Astrocyte (in vitro differentiated cells and primary cell): Measurements from ENCODE around the gene PITPNB. TPM values are rescaled to one million over a fixed set of nuclear protein-coding genes. Genes with fewer than 3 reads are reported as not detected.

ENCODE experiments used
- DNase-seq: peaks from one replicate; pipeline ENCODE4 v3.0.0-alpha.2; 2010; ENCODE audit warnings: low read depth
- FAIRE-seq: peaks from 2 replicates; lab custom pipeline; 2011; peaks lifted over from hg19 to GRCh38; lab: Jason Lieb, UNC
- H2AFZ ChIP-seq: 2 replicates; pipeline ENCODE4 v1.6.0; 2012; ENCODE audit warnings: low read depth, low read length, inconsistent platforms
- H3K27ac ChIP-seq: 2 replicates; pipeline ENCODE4 v1.5.1; 2011; ENCODE audit warnings: low read depth, low read length, inconsistent platforms
- H3K27me3 ChIP-seq: 2 replicates; pipeline ENCODE4 v1.6.0; 2011; ENCODE audit warnings: low read length, inconsistent platforms; ENCODE audit not compliant: insufficient read depth
- H3K36me3 ChIP-seq: 2 replicates; pipeline ENCODE4 v1.5.1; 2011; ENCODE audit warnings: low read length, inconsistent platforms; ENCODE audit not compliant: insufficient read depth
- H3K4me1 ChIP-seq: 2 replicates; pipeline ENCODE4 v1.5.1; 2011; ENCODE audit warnings: low read length, inconsistent platforms; ENCODE audit not compliant: insufficient read depth
- H3K4me2 ChIP-seq: 2 replicates; pipeline ENCODE4 v1.6.0; 2012; ENCODE audit warnings: low read length, inconsistent platforms
- H3K4me3 ChIP-seq: 2 replicates; pipeline ENCODE4 v1.5.1; 2011; ENCODE audit warnings: low read depth, mild to moderate bottlenecking, low read length, inconsistent platforms; ENCODE audit not compliant: insufficient read depth
- H3K79me2 ChIP-seq: 2 replicates; pipeline ENCODE4 v1.6.0; 2012; ENCODE audit warnings: mild to moderate bottlenecking, low read length, inconsistent platforms; ENCODE audit not compliant: insufficient read depth
- H3K9ac ChIP-seq: 2 replicates; pipeline ENCODE4 v1.6.0; 2012; ENCODE audit warnings: mild to moderate bottlenecking, low read length, inconsistent platforms
- H3K9me3 ChIP-seq: 2 replicates; pipeline ENCODE4 v1.5.1; 2012; ENCODE audit warnings: low read depth, mild to moderate bottlenecking, low read length, inconsistent platforms; ENCODE audit not compliant: insufficient read depth
- H4K20me1 ChIP-seq: 2 replicates; pipeline ENCODE4 v1.6.0; 2012; ENCODE audit warnings: low read length, inconsistent platforms; ENCODE audit not compliant: insufficient read depth
- H3K27ac Mint-ChIP-seq: one replicate; pipeline ENCODE4 v1.8.0; 2021; ENCODE audit warnings: mild to moderate bottlenecking, mixed read lengths; ENCODE audit not compliant: unreplicated experiment
- H3K27me3 Mint-ChIP-seq: one replicate; pipeline ENCODE4 v1.8.0; 2021; ENCODE audit warnings: low read depth, mixed read lengths; ENCODE audit not compliant: unreplicated experiment
- H3K36me3 Mint-ChIP-seq: one replicate; pipeline ENCODE4 v1.8.0; 2021; ENCODE audit warnings: low read depth, mixed read lengths; ENCODE audit not compliant: unreplicated experiment
- H3K4me1 Mint-ChIP-seq: one replicate; pipeline ENCODE4 v1.8.0; 2021; ENCODE audit warnings: low read depth, mixed read lengths; ENCODE audit not compliant: unreplicated experiment
- H3K4me3 Mint-ChIP-seq: one replicate; pipeline ENCODE4 v1.8.0; 2021; ENCODE audit warnings: mild to moderate bottlenecking, moderate library complexity, mixed read lengths; ENCODE audit not compliant: unreplicated experiment
- H3K9me3 Mint-ChIP-seq: one replicate; pipeline ENCODE4 v1.8.0; 2021; ENCODE audit warnings: mild to moderate bottlenecking, mixed read lengths; ENCODE audit not compliant: unreplicated experiment
- EZH2 ChIP-seq: IDR thresholded peaks from 2 replicates; pipeline ENCODE4 v1.6.1; 2012; ENCODE audit warnings: mild to moderate bottlenecking, low read length, inconsistent platforms; ENCODE audit not compliant: insufficient read depth
- total RNA-seq: library from RNA; stranded (reverse); gene quantifications from 2 replicates; pipeline ENCODE4 v1.2.1, GENCODE V29; 2021
- TF ChIP-seq, protein P1 (sequence below): IDR thresholded peaks from 2 replicates; pipeline ENCODE4 v1.5.1; 2011; ENCODE audit warnings: low read depth, mild to moderate bottlenecking, inconsistent platforms, low read length, moderate library complexity; ENCODE audit not compliant: insufficient read depth

The PITPNB gene
- total RNA-seq, 1 donor from 2014 or later: 90.6 TPM

- H2AFZ ChIP-seq: no peak overlapping the region
- H3K27ac ChIP-seq: no peak overlapping the region
- Mint-ChIP-seq H3K36me3 (no peaks in the 10 kb centered on the region), H3K9me3 (no peaks in the 10 kb centered on the region), H3K4me3 (peak overlapping the region; percentile 50), H3K27ac (no peak overlapping the region), H3K27me3 (peaks cover 21% of the 10 kb centered on the region), H3K4me1 (peaks cover 18% of the 10 kb centered on the region)
- no peak for DNase-seq
- no peaks in the 10 kb centered on the region for H3K9me3 ChIP-seq
- TF ChIP-seq, protein P1, sequence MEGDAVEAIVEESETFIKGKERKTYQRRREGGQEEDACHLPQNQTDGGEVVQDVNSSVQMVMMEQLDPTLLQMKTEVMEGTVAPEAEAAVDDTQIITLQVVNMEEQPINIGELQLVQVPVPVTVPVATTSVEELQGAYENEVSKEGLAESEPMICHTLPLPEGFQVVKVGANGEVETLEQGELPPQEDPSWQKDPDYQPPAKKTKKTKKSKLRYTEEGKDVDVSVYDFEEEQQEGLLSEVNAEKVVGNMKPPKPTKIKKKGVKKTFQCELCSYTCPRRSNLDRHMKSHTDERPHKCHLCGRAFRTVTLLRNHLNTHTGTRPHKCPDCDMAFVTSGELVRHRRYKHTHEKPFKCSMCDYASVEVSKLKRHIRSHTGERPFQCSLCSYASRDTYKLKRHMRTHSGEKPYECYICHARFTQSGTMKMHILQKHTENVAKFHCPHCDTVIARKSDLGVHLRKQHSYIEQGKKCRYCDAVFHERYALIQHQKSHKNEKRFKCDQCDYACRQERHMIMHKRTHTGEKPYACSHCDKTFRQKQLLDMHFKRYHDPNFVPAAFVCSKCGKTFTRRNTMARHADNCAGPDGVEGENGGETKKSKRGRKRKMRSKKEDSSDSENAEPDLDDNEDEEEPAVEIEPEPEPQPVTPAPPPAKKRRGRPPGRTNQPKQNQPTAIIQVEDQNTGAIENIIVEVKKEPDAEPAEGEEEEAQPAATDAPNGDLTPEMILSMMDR: no peak
- TF ChIP-seq EZH2: no peak
- no peak overlapping the region for H3K9ac ChIP-seq
- H3K27me3 ChIP-seq: no peaks in the 10 kb centered on the region
- peaks cover 9% of the 10 kb centered on the region for H3K4me1 ChIP-seq
- FAIRE-seq: no peak
- no peaks in the 10 kb centered on the region for H3K36me3 ChIP-seq
- H4K20me1 ChIP-seq: no peaks in the 10 kb centered on the region
- H3K4me2 ChIP-seq: peak overlapping the region; percentile 57
- no peaks in the 10 kb centered on the region for H3K79me2 ChIP-seq
- H3K4me3 ChIP-seq: no peak overlapping the region
Measured at GRCh38 chr22:27809700-27810608, 109.1 kb downstream of the PITPNB start.

- Histone ChIP-seq H3K4me2 (no peak overlapping the region), H3K4me1 (peaks cover 13% of the 10 kb centered on the region), H3K27me3 (no peaks in the 10 kb centered on the region), H3K9me3 (no peaks in the 10 kb centered on the region), H4K20me1 (no peaks in the 10 kb centered on the region), H3K79me2 (no peaks in the 10 kb centered on the region), H3K27ac (no peak overlapping the region), H3K9ac (no peak overlapping the region), H3K36me3 (no peaks in the 10 kb centered on the region), H3K4me3 (no peak overlapping the region), H2AFZ (no peak overlapping the region)
- TF ChIP-seq, protein P1: no peak
- TF ChIP-seq EZH2: no peak
- DNase-seq: no peak
- Mint-ChIP-seq H3K4me3 (no peak overlapping the region), H3K27ac (no peak overlapping the region), H3K4me1 (peaks cover 23% of the 10 kb centered on the region), H3K9me3 (no peaks in the 10 kb centered on the region), H3K27me3 (peaks cover 21% of the 10 kb centered on the region), H3K36me3 (no peaks in the 10 kb centered on the region)
- FAIRE-seq: no peak
Measured at GRCh38 chr22:27809226-27809603, 109.8 kb downstream of the PITPNB start.
